ENCODE results near the gene PHACTR2.

DNA sequence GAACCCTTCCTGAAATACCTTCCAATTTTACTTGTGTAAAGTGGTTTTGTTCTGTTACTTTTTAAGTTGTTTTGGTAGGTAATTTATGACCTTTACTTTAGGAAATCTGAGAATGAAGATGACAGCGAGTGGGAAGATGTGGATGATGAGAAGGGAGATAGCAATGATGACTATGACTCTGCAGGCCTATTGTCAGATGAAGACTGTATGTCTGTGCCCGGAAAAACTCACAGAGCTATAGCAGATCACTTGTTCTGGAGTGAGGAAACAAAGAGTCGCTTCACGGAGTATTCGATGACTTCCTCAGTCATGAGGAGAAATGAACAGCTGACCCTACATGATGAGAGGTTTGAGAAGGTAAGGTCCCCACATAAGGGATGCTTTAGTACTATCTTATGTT is 179.9 kb downstream of the PHACTR2 start:
- TF ChIP-seq, protein P1, sequence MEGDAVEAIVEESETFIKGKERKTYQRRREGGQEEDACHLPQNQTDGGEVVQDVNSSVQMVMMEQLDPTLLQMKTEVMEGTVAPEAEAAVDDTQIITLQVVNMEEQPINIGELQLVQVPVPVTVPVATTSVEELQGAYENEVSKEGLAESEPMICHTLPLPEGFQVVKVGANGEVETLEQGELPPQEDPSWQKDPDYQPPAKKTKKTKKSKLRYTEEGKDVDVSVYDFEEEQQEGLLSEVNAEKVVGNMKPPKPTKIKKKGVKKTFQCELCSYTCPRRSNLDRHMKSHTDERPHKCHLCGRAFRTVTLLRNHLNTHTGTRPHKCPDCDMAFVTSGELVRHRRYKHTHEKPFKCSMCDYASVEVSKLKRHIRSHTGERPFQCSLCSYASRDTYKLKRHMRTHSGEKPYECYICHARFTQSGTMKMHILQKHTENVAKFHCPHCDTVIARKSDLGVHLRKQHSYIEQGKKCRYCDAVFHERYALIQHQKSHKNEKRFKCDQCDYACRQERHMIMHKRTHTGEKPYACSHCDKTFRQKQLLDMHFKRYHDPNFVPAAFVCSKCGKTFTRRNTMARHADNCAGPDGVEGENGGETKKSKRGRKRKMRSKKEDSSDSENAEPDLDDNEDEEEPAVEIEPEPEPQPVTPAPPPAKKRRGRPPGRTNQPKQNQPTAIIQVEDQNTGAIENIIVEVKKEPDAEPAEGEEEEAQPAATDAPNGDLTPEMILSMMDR (IDR thresholded peaks at IDR 0.05): no peak
- no peak for TF ChIP-seq POLR2A (IDR thresholded peaks at IDR 0.05)

Measured in thyroid gland (tissue), 4 donors.